HepG2 (cell line): ENCODE results near the gene OAT. TPM values are rescaled to one million over a fixed set of nuclear protein-coding genes. Genes with fewer than 3 reads are reported as not detected.

Source experiments
- GPBP1L1 ChIP-seq: sonication (generic); formaldehyde crosslinking; IDR thresholded peaks from 2 replicates; pipeline ENCODE4 v1.5.0; 2020; ENCODE audit warnings: mild to moderate bottlenecking, missing genetic modification reagents
- KDM5A ChIP-seq: fragments of 200-600 bp; sonication (generic); IDR thresholded peaks from 2 replicates; pipeline ENCODE4 v1.7.0; 2018; ENCODE audit warnings: antibody characterized with exemption, mild to moderate bottlenecking, low read length, borderline replicate concordance
- ZFYVE20 ChIP-seq: sonication (generic); formaldehyde crosslinking; IDR thresholded peaks from 2 replicates; pipeline ENCODE4 v1.8.0; 2023; ENCODE audit warnings: low read depth, mild to moderate bottlenecking, moderate library complexity, missing genetic modification reagents, borderline replicate concordance
- ZNF414 ChIP-seq: sonication (generic); formaldehyde crosslinking; IDR thresholded peaks from 2 replicates; pipeline ENCODE4 v1.5.0; 2020; ENCODE audit warnings: missing genetic modification reagents
- ZNF703 ChIP-seq: sonication (generic); formaldehyde crosslinking; IDR thresholded peaks from 2 replicates; pipeline ENCODE4 v1.5.1; 2020; ENCODE audit warnings: missing genetic modification reagents, mild to moderate bottlenecking, moderate library complexity, borderline replicate concordance
- polyA plus RNA-seq, 8 experiments: library from polyadenylated mRNA; depleted of rRNA in 3 of 8; stranded (reverse) in 7 of 8; unstranded in 1 of 8; fragments of >200 nt; fragmentation: Illumina TruSeq in 4 of 8; extraction: Trizol in 4 of 8; gene quantifications; 2 replicates each; pipeline versions ENCODE4 v1.2.1 to v1.2.3, GENCODE V29; 2011 to 2016; ENCODE audit warnings: low read depth in 4 of 8, missing spikeins in 1 of 8, mixed read lengths in 1 of 8; ENCODE audit not compliant: insufficient read depth in 1 of 8
- total RNA-seq, 5 experiments: library from RNA; depleted of rRNA; stranded (reverse); fragments of >200 nt; fragmentation: Illumina TruSeq; extraction: Trizol; gene quantifications; 2 replicates each; pipeline ENCODE4 v1.2.3, GENCODE V29; 2016; ENCODE audit warnings: low read depth in 1 of 5
- TF ChIP-seq, protein P1 (sequence below): sonication (generic); formaldehyde crosslinking; IDR thresholded peaks from 2 replicates; pipeline ENCODE4 v1.4.0; 2020; ENCODE audit warnings: missing genetic modification reagents

The OAT gene
- total and polyA plus RNA-seq, 2 of the 13 experiments (the other 11 are each of a cell fraction or from before 2014, with no cell fraction given), result 87.8 to 96.7 TPM

GRCh38 chr10:124375353-124375614 lies 43.4 kb downstream of the OAT start (continued):
- TF ChIP-seq, protein P1, sequence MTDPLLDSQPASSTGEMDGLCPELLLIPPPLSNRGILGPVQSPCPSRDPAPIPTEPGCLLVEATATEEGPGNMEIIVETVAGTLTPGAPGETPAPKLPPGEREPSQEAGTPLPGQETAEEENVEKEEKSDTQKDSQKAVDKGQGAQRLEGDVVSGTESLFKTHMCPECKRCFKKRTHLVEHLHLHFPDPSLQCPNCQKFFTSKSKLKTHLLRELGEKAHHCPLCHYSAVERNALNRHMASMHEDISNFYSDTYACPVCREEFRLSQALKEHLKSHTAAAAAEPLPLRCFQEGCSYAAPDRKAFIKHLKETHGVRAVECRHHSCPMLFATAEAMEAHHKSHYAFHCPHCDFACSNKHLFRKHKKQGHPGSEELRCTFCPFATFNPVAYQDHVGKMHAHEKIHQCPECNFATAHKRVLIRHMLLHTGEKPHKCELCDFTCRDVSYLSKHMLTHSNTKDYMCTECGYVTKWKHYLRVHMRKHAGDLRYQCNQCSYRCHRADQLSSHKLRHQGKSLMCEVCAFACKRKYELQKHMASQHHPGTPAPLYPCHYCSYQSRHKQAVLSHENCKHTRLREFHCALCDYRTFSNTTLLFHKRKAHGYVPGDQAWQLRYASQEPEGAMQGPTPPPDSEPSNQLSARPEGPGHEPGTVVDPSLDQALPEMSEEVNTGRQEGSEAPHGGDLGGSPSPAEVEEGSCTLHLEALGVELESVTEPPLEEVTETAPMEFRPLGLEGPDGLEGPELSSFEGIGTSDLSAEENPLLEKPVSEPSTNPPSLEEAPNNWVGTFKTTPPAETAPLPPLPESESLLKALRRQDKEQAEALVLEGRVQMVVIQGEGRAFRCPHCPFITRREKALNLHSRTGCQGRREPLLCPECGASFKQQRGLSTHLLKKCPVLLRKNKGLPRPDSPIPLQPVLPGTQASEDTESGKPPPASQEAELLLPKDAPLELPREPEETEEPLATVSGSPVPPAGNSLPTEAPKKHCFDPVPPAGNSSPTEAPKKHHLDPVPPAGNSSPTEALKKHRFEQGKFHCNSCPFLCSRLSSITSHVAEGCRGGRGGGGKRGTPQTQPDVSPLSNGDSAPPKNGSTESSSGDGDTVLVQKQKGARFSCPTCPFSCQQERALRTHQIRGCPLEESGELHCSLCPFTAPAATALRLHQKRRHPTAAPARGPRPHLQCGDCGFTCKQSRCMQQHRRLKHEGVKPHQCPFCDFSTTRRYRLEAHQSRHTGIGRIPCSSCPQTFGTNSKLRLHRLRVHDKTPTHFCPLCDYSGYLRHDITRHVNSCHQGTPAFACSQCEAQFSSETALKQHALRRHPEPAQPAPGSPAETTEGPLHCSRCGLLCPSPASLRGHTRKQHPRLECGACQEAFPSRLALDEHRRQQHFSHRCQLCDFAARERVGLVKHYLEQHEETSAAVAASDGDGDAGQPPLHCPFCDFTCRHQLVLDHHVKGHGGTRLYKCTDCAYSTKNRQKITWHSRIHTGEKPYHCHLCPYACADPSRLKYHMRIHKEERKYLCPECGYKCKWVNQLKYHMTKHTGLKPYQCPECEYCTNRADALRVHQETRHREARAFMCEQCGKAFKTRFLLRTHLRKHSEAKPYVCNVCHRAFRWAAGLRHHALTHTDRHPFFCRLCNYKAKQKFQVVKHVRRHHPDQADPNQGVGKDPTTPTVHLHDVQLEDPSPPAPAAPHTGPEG (CRISPR knock-in tag), result no peak
- no peak for TF ChIP-seq ZNF414 (CRISPR knock-in tag)
- no peak for TF ChIP-seq ZNF703
- TF ChIP-seq KDM5A, result no peak
- TF ChIP-seq GPBP1L1 (CRISPR knock-in tag), result no peak
- TF ChIP-seq ZFYVE20, result no peak
